Loucy (cell line): ENCODE data around the gene WRAP73.

Source experiments
- CTCF ChIP-seq: fragments of 200-600 bp; sonication (generic); conservative IDR thresholded peaks from 2 replicates; pipeline ENCODE4 v1.5.1; 2014; ENCODE audit warnings: mild to moderate bottlenecking, antibody characterized with exemption, low read length
- EZH2phosphoT487 ChIP-seq: fragments of 200-600 bp; IDR thresholded peaks from 2 replicates; pipeline ENCODE4 v1.6.1; 2018; ENCODE audit warnings: antibody characterized with exemption, mild to moderate bottlenecking, moderate library complexity, borderline replicate concordance

- TF ChIP-seq CTCF (no peak), EZH2phosphoT487 (no peak)
Observed at GRCh38 chr1:3676581-3677470, 26.9 kb upstream of the WRAP73 start.
